DMS53 treated with DMSO at 0.1 percent for 48 hours (cell line): Measurements from ENCODE around the gene ST6GAL1.
"Not testable (repeated sequence)": the region's sequence is repeated elsewhere in the genome, so short reads cannot be mapped to it uniquely, and the experiment has no call there.

Experiments
- DNase-seq: peaks from one replicate; lab custom pipeline; 2025; ENCODE audit not compliant: unreplicated experiment; lab: John Stamatoyannopoulos, UW

Gene ST6GAL1

DNA sequence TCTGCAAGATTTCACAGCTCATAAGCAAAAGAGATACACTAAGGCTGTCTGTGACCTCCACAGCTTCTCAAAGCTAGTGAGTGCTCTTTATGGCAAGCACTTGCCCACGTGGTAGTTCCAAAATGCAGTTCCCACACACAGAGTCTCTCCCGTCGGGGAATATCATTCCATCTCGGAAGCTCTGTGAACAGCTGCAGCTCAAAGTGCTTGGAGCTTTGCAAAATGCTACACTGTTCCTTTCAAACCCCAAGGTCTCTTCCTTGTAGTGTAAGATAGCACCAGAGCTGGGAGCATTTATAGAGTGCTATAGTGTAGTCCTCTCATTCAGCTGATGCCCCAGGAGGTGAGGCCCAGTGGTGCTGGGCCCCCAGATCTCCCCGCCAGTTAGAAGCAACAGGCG, 36.1 kb downstream of the ST6GAL1 start:
- DNase-seq, result no peak

DNA sequence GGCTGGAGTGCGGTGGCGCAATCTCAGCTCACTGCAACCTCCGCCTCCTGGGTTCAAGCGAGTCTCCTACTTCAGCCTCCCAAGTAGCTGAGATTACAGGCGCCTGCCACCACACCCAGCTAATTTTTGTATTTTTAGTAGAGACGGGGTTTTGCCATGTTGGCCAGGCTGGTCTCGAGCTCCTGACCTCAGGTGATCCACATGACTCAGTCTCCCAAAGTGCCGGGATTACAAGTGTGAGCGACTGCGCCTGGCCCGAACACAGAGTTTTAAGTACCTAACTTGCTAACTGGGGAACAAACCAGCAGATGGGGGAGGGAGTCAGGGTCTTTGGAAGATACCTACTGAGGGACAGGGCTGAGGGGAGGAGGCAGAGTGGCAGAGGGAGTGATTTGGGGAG, 36.9 kb downstream of the ST6GAL1 start:
- DNase-seq, result not testable (repeated sequence)

DNA sequence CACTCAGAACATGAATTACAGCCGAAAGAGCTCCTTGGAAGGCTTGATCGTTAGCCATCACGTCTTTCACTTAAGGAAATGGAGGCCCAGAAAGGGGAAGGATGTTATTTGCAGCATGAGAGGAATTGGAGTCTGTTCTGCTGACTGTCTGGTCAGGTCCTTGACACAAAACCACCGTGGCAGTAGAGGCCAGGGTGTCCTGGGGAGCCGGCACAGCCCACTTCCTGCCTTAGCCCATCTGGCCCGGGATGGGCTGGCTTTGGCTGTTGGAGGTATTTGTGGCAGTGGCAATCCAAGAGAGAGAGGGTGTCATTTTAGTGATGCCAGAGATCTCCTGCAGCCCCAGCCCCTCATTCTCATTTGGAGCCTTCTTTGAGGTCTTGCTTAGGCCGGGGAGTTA, 37.4 kb downstream of the ST6GAL1 start:
- DNase-seq, result no peak

DNA sequence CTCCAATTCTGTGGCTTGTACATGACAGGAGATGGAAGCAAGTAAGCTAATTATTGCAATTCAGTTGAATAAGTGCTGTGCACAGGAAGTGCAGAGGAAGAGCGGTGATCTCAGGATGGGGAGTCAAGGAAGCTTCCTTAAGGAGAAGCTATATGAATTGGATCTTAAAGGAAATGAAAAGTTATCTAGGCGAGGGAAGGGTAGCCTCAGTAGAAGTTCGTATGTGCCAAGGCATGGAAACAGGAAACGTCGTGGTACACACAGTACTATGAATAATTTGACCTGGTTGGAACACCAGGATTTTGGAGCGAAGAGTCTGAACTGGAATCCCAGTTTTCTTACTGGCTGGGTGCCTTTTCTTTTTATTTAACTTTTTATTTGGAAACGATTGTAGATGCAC, 39.3 kb downstream of the ST6GAL1 start:
- DNase-seq, result no peak

DNA sequence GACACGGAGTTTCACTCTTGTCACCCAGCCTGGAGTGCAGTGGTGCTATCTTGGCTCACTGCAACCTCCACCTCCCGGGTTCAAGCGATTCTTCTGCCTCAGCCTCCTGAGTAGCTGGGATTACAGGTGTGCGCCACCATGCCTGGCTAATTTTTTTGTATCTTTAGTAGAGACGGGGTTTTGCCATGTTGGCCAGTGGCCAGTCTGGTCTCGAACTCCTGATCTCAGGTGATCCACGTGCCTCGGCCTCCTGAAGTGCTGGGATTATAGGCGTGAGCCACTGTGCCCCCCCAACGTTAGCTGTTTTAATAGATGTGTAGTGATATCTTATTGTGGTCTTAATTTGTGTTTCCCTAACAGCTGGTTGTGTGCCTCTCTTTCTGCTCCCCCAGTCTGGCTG, 40.8 kb downstream of the ST6GAL1 start:
- DNase-seq, result not testable (repeated sequence)

DNA sequence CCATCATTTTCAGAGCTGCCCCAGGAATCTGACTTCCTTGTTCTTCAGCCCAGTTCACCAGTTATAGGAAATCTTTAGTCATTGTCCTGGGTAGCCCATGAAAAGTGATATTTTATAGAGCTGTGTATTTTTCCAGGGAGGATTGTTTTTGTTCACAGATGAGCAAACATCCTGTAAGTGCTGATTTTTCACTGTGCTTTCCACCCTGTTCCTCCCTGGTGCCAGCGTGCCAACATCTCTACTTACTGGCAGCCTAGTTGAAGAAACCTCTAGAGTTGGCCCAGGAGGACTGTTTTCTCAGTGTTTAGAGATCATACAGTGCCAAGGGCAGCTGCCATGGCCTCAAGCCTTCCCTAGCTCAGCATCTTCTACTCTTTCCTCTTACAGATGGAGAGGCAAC, 41.3 kb downstream of the ST6GAL1 start:
- no peak for DNase-seq

DNA sequence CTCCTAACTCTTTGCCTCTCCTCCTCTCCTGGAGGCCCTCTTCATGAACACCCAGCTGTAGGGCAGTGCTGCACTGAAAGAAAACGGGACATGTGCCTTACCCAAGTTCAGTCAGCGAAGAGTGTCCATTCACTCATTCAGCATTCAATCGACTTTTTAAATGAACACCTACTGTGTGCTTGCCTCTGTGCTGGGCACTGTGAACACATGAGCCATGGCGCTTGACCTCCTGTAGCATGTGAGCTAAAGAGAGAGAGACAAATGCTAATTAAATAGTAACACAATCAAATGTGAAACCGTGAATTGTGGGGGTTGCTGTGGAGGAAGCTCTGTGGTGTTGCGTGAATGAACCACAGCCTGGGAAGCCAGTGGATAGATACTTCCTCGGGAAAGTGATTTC, 43.4 kb downstream of the ST6GAL1 start:
- DNase-seq, result no peak

DNA sequence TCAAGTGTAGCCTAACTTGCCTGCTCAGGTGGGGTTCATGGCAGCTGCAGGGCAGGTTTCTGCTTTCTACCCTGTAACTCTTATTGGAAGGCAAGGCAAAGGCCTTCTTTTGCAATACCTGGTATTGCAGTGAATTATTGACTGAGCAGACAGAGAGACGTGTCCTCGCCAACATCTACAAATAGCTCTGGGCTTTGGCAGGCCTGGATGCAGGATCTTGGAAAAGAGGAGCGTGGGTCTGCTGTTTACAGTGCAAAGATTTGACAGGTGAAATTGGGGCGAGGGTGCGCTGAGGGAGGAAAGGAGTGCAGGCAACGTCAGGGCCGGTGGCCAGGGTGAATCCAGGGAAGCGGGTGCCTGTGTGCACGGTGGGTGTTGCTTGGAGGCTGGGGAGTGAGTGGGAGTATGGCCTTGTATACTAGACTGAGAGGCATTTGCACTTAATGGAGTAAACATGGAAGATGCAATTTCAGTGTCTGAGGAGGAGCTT, 44.5 kb downstream of the ST6GAL1 start:
- no peak for DNase-seq

DNA sequence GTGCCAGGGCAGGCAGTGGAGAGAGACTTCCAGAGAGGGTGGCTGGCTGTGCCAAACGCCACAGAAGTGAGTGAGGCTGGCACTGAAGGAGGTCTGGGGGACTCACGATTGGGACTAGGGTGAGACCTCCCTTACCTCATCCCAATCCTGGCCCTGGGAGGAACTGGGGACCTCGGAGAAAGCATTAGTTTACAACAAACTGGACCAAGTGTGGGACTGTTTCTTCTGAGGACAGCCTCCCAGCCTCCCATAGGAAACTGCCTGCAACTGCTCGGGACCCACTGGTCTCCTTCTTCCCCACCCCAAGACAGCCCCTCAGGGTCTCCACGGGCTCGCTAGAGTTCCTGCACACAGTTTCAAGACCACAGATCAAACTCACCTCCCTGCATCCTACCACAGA, 45.4 kb downstream of the ST6GAL1 start:
- DNase-seq, result no peak

DNA sequence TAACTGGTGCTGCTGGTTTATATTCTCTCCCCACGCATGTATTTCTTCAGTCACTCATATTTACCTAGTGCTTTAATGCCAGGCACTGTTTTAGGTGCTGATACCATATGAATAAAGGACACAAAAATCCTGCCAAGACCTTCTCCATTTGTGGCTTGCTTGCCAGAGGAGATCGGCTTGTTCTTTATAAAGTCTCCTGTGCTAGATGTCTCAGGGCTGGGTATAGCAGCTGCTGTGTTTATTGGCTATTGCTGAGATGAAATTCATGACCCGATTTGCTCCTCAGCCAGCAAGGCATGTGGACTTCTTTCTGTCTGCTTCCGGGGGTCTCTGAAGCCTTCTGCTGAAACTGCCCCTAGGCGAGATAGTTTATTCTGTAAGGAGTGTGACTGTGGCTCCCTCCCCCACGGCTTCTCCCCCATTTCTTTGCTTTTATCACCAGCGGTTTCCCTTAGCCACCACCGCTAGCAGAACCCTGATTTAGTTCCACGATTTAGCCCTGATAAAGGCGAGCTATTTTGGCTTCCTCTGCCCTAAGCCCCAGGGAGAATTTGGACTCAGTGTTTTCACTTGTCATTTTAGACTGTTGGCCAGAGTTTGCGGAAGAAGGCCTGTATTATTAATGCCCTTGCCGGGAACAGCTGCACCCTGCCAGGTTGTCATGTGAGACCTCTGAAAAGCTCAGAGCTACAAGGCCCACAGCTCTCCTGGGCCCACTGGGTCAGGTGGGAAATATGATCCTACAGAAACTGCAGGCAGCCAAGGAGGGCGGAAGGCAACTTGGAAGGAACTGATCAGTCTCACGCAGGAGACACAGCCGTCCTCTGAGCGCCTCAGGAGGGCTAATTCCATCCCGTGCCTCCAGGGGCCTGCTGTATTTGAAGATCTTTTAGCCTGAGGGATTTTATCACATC, 46.8 kb downstream of the ST6GAL1 start:
- DNase-seq, result no peak

DNA sequence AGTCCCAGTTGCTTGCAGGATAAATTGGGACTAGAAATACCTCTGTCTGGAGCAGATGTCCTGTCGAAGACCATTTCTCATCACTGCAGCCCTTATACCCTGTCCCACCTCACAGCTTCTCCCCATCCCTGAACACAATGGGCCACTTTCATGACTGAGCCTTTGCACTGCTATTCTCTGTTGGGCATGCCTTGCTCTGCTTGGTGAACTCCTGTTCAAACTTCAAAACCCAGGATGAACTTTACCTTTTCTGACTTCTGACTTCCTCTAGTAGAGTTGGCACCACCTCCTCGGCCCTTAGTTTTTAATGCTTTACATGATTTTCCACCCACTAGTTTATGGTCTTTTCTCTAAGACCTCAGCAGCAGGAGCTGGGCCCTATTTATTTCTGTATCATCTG, 48.4 kb downstream of the ST6GAL1 start:
- DNase-seq, result no peak

DNA sequence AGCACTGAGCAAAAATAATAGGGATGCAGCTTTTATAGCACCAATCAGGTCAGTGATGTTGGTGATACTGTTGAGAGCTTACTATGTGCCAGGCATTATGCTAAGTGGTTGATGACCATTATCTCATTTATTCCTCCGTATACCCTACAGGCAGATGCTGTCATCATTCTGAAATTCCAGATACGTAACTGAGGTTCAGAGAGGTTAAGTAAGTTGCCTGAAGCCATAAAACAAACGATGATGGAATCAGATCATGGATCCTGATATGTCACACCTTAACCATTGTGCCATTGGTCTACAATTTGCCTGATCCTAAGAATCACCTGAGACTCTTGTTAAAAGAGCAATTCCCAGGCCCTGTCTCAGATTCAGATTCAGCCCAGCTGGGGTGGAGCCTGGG, 49.5 kb downstream of the ST6GAL1 start:
- no peak for DNase-seq

DNA sequence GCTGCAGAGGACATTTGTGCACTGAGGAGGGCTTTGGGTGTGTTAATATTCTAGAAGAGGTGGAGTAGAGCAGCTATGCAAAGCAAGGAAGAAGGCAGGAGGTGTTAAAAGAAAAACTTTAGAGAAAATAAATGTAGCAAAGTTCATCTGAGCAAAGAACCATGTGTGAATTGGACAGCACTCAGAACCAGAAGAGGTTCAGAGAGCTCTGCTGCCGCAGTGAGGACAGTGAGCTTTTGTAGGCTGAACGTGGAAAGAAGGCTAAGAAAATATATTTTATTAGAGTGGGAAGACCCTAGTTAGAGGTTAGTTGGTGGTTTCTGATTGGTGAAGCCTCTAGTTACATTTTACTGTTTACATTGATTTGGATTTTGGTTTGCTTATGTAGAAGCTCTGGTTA, 50.7 kb downstream of the ST6GAL1 start:
- no peak for DNase-seq

DNA sequence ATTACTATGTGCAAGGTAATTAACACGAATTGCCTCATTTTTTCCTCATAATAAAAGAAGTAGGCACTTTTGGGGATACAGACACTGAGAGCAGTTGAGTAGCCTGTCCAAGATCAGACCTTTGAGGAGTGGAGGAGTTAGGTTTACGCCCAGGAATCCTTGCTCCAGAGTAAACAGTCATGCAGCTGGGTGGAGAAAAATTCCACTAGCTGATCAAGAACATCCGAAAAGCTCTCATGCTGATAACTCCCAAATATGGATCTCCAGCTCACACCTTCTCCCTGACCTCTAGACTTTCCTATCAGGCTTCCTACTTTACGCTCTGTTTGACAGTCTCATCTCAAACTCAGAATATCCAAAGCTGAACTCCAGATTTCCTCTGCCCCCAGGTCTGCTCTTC, 53.3 kb downstream of the ST6GAL1 start:
- no peak for DNase-seq

DNA sequence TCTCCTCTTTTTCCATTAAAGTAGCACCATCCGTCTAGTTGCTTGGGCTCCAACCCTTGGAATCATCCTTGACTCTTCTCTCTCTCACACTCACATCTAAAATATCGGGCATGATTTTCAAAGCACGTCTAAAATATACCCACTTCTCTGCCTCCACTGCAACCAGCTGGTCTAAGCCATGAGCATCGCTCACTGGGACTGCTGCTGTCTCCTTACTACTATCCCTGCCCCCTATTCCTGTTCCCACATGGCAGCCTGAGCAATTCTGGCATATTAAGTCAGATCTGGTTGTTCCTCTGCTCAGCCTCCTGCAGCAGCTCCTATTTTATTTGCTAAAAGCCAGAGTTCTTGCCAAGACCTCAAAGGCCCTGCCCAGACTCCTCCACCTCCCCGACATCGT, 53.7 kb downstream of the ST6GAL1 start:
- DNase-seq, result no peak

DNA sequence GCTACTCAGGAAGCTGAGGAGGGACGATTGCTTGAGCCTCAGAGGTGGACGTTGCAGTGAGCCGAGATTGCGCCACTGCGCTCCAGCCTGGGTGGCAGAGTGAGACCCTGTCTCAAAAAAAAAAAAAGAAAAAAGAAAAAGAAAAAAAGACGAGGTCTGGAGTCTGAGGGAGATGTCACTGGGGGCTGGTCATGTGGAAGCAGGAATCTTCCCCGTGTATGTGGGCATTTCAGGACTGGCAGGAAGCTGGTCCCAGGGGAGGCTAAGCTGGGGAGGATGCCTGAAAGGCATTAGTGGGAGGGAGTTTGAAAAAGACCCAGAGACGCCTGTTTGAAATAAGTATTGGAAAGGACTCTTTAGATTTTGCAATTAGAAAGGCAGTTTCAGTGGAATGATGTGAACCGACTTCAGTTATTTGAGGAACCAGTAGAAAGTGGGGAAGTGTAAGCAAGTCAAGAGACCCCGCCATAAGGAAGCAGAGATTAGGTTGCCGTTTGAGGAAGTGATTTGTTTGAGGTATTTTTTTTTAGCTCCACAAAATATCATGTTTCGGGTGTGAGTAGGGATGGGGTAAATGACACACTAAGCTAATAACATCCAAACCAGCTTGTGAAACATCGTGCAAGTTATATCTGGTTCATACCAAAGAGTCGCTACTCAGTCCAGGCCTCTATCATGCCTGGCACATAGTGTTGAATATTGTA, 55.5 kb downstream of the ST6GAL1 start:
- DNase-seq, result no peak

DNA sequence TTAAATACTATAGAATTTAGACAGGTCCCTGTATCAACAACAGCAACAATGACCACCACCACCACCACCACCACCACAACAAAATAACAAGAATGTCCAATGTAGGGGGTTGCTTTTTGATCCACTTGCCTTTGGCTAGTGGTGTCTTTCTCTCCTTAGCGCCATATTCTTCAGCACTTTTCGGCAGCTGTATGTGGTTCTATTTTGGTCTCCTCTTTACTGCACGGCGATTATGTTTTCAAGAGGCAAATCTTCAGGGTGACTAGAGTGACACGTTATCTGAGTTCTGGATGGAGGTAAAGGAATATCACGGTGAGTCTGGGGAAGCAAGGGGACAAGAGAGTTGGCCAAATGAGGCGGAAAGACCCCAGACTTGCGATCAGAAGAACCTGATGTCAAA, 56.1 kb downstream of the ST6GAL1 start:
- DNase-seq, result no peak

DNA sequence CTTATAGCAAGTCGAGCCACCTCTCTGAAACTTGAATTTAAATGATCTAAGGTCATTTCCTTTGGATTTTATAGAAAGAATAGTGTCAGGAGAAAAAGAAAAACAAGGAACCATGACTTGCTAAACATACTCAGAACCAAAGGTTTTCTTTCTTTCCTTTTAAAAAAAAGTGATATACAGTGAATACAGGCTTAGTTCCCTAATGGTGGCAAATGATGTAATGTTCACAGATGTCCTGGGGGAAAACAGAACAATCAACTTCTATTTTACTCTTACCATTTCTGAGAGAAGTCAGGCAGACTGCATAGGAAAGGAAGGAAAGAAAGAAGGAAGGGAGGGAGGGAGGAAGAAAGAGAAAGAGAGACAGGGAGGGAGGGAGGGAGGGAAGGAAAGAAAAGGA, 56.5 kb downstream of the ST6GAL1 start:
- DNase-seq, result no peak

DNA sequence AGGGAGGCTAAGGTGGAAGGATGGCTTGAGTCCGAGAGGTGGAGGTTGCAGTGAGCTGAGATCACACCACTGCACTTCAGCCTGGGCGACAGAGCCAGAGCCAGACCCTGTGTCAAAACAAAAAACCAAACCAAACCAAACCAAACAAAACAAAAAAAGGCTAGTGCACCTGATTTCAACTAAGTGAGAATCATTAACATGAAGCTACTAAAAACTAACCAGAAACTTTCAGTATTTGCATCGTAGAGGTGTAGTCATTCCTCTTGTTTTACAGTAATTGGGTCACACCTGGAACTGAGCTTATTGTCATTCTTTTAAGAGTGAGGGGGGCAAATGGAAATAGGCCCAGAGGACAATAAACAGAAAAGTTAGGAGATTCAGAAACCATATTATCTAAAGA, 58.5 kb downstream of the ST6GAL1 start:
- DNase-seq, result no peak

DNA sequence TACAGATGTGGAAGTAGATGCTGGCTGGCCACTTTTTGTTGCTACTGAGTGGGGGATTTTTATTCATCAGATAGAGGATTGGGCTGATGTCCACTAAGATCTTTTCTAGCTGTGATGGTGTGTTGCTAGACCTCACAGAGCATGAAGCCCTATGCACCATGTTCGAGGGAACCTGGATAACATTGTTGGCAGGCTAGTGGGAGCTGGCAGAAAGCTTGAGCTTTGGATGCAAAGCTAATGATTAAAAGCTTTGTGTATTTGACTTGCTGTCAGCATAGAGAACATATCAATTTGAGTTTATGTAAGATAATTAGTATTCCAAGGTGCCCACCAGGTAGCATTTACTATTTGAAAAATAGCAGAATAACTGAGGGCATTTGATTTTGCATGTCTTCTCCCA, 59.1 kb downstream of the ST6GAL1 start:
- no peak for DNase-seq

DNA sequence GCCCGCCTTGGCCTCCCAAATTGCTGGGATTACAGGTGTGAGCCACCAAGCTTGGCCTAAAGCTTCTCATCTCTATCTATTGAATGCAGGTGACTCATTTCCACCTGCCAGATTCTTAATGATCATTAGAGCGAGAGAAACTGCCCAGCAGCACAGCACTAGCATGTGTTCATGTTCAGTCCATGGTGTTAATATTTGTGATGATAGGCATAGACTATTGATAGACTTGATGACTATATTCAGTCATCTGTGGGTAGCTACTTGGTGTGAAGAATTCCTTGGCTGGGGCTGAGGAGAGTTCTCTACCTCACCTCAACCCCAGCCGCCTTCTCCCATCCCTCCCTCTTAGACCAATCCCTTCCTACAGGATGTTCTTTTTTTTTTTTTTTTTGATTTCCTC, 60.0 kb downstream of the ST6GAL1 start:
- no peak for DNase-seq

DNA sequence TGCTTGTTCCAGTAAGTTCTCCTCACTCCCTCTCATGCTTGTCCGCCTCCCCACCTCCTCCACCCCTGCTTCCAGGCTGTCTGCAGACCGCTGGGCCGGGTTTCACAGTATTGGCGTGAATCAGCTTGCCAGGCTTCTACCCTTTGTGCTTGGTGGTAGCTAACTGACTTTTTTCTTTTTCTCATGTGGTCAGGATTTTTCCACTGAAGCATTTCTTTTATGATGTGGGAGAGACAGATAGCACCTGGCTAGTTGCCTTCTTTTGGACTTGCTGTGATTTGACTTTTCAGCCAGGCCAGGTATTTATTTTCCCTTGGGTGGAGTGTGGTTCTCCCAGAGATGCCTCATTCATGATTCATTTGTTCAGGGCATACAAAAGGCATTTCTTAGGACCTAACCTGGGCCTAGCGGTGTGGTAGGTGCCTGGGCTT, 60.6 kb downstream of the ST6GAL1 start:
- no peak for DNase-seq
